ENCODE measurements around the gene NACAD. TPM values are rescaled to one million over a fixed set of nuclear protein-coding genes. Genes with fewer than 3 reads are reported as not detected.
A peak's percentile ranks its signal among the peaks of the same experiment; 100 is the strongest.

Gene NACAD
- total RNA-seq, 1 experiment from 2014 or later = 1.0 TPM

GRCh38 chr7:45077579-45077978, 11.2 kb downstream of the NACAD start:
- POLR2A ChIA-PET = no interaction called here

GRCh38 chr7:45076946-45077345, 11.8 kb downstream of the NACAD start:
- no peak overlapping the region for H3K27ac Mint-ChIP-seq (ENCODE audit: unreplicated experiment)
- no TSS peak for BruUV-seq (replicated peaks)

More at GRCh38 chr7:45077579-45077978, 11.2 kb downstream of the NACAD start:
- Mint-ChIP-seq H3K27ac (ENCODE audit: unreplicated experiment) (no peak overlapping the region), H3K9me3 (ENCODE audit: unreplicated experiment) (no peaks in the 10 kb centered on the region), H3K27me3 (ENCODE audit: insufficient read depth, unreplicated experiment) (no peaks in the 10 kb centered on the region), H3K4me1 (ENCODE audit: low read depth, unreplicated experiment) (no peaks in the 10 kb centered on the region), H3K4me3 (ENCODE audit: unreplicated experiment) (no peak overlapping the region), H3K36me3 (ENCODE audit: insufficient read depth, unreplicated experiment) (peaks cover 5% of the 10 kb centered on the region)
- DNase-seq = peak in 1 of 2 experiments; percentile 17
- no peaks in the 10 kb centered on the region for H3K27me3 ChIP-seq (replicated peaks; ENCODE audit: control insufficient read depth, insufficient read depth, low read length)
- H3K4me1 ChIP-seq = no peaks in the 10 kb centered on the region
- no peaks in the 10 kb centered on the region for H3K9me3 ChIP-seq
- peaks cover 2% of the 10 kb centered on the region; the same call in 1 of the 2 replicates for H3K36me3 ChIP-seq (ENCODE audit: control insufficient read depth, insufficient read depth, low read length)
- intact Hi-C loops (cut with micrococcal nuclease; ENCODE audit: unreplicated experiment) = no loop called here
- H3K4me3 ChIP-seq (ENCODE audit: low read depth, low read length) = no peak overlapping the region
- CTCF ChIA-PET = no interaction called here
- BruUV-seq (replicated peaks) = no TSS peak
- TF ChIP-seq CTCF (IDR thresholded peaks at IDR 0.05; ENCODE audit: insufficient read depth in 1 of 2, low read depth in 1 of 2, low read length in 1 of 2, severe bottlenecking in 1 of 2, unreplicated experiment in 1 of 2) = no peak

More at GRCh38 chr7:45076946-45077345, 11.8 kb downstream of the NACAD start:
- no peaks in the 10 kb centered on the region for H3K4me1 ChIP-seq
- no peaks in the 10 kb centered on the region for H3K9me3 ChIP-seq
- H3K27me3 ChIP-seq (replicated peaks; ENCODE audit: control insufficient read depth, insufficient read depth, low read length) = no peaks in the 10 kb centered on the region
- peaks cover 2% of the 10 kb centered on the region; the same call in 1 of the 2 replicates for H3K36me3 ChIP-seq (ENCODE audit: control insufficient read depth, insufficient read depth, low read length)
- Mint-ChIP-seq H3K36me3 (ENCODE audit: insufficient read depth, unreplicated experiment) (peaks cover 5% of the 10 kb centered on the region), H3K4me3 (ENCODE audit: unreplicated experiment) (no peak overlapping the region), H3K9me3 (ENCODE audit: unreplicated experiment) (no peaks in the 10 kb centered on the region), H3K4me1 (ENCODE audit: low read depth, unreplicated experiment) (no peaks in the 10 kb centered on the region), H3K27me3 (ENCODE audit: insufficient read depth, unreplicated experiment) (no peaks in the 10 kb centered on the region)
- intact Hi-C loops (cut with micrococcal nuclease; ENCODE audit: unreplicated experiment) = no loop called here
- DNase-seq = peak in 1 of 2 experiments; percentile 19
- no peak for TF ChIP-seq CTCF (IDR thresholded peaks at IDR 0.05; ENCODE audit: insufficient read depth in 1 of 2, low read depth in 1 of 2, low read length in 1 of 2, severe bottlenecking in 1 of 2, unreplicated experiment in 1 of 2)
- no peak overlapping the region for H3K4me3 ChIP-seq (ENCODE audit: low read depth, low read length)
- POLR2A ChIA-PET = no interaction called here
- CTCF ChIA-PET = interaction anchor here (0.7 kb wide), 1 partner anchor 836 kb away, joined by 3 read pairs; no protein-coding TSS in a partner anchor
